GM12878 (cell line): ENCODE data around the gene LAMB1. TPM values are rescaled to one million over a fixed set of nuclear protein-coding genes. Genes with fewer than 3 reads are reported as not detected.

Experiments
- ATAC-seq: fragments of 200-7000 bp; cut with Tn5 transposase; 3 replicates; pipeline ENCODE4 v1.9.1; 2020; ENCODE audit warnings: mild to moderate bottlenecking, moderate library complexity
- BruUV-seq: library from RNA; stranded (reverse); fragments of 400-500 nt; replicated peaks from 2 replicates; lab custom pipeline; 2021; lab: Mats Ljungman, UMichigan
- CTCF ChIA-PET: fragments of 300-600 bp; sonication (Branson Sonifier 250); formaldehyde crosslinking; extraction: SDS; loops from one replicate; lab custom pipeline; 2021; ENCODE audit warnings: inconsistent platforms; lab: Yijun Ruan, JAX
- POLR2A ChIA-PET: fragments of 350-600 bp; formaldehyde crosslinking; extraction: SDS; loops from one replicate; lab custom pipeline; 2021; ENCODE audit warnings: inconsistent platforms; lab: Charles Lee
- RAD21 ChIA-PET: fragments of 300-600 bp; sonication (Branson Sonifier 250); formaldehyde crosslinking; loops from one replicate; lab custom pipeline; 2023; ENCODE audit warnings: antibody characterized with exemption; ENCODE audit not compliant: unreplicated experiment; lab: Charles Lee
- SMC1A ChIA-PET: fragments of 300-600 bp; sonication (Branson Sonifier 250); formaldehyde crosslinking; loops from one replicate; lab custom pipeline; 2023; ENCODE audit not compliant: unreplicated experiment, uncharacterized antibody; lab: Charles Lee
- DNase-seq: peaks from one replicate; pipeline ENCODE4 v3.0.0-alpha.2; 2011; ENCODE audit warnings: low read depth, low spot score
- FAIRE-seq: peaks from 3 replicates; lab custom pipeline; 2011; peaks lifted over from hg19 to GRCh38; lab: Jason Lieb, UNC
- H2AFZ ChIP-seq: 2 replicates; pipeline ENCODE4 v1.6.0; 2011; ENCODE audit warnings: low read depth, low read length, control low read depth; ENCODE audit not compliant: control insufficient read depth
- H3K27ac ChIP-seq: 2 replicates; pipeline ENCODE4 v1.5.1; 2011; ENCODE audit warnings: control low read depth; ENCODE audit not compliant: control insufficient read depth, insufficient read depth
- H3K27me3 ChIP-seq, 2 experiments: replicated peaks in 1 of 2; 2 replicates each; pipeline versions ENCODE4 v1.6.0 to v1.6.1; 2011; ENCODE audit warnings: low read length in 1 of 2; ENCODE audit not compliant: control insufficient read depth in 2 of 2, insufficient read depth in 2 of 2
- H3K36me3 ChIP-seq, 2 experiments: 2 replicates each; pipeline ENCODE4 v1.5.1; 2011; ENCODE audit warnings: low read length in 1 of 2; ENCODE audit not compliant: control insufficient read depth in 2 of 2, insufficient read depth in 2 of 2
- H3K4me1 ChIP-seq: 2 replicates; pipeline ENCODE4 v1.6.1; 2011; ENCODE audit warnings: mild to moderate bottlenecking, low read length, moderate library complexity, mixed read lengths; ENCODE audit not compliant: control insufficient read depth, insufficient read depth
- H3K4me2 ChIP-seq: 2 replicates; pipeline ENCODE4 v1.6.0; 2011; ENCODE audit warnings: control low read depth; ENCODE audit not compliant: control insufficient read depth, insufficient read depth
- H3K4me3 ChIP-seq: fragments of 200-600 bp; sonication (generic); 2 replicates; pipeline ENCODE4 v1.5.1; 2016
- H3K79me2 ChIP-seq: 2 replicates; pipeline ENCODE4 v1.6.0; 2011; ENCODE audit warnings: low read length; ENCODE audit not compliant: control insufficient read depth, insufficient read depth
- H3K9ac ChIP-seq: 2 replicates; pipeline ENCODE4 v1.8.0; 2011; ENCODE audit warnings: low read length, control low read depth, mixed read lengths; ENCODE audit not compliant: control insufficient read depth, insufficient read depth
- H3K9me3 ChIP-seq: replicated peaks from 3 replicates; pipeline ENCODE4 v1.5.1; 2011; ENCODE audit warnings: mild to moderate bottlenecking, low read length; ENCODE audit not compliant: control insufficient read depth, insufficient read depth
- H4K20me1 ChIP-seq: 2 replicates; pipeline ENCODE4 v1.6.0; 2011; ENCODE audit not compliant: control insufficient read depth, insufficient read depth
- CBFB ChIP-seq: IDR thresholded peaks from 2 replicates; pipeline ENCODE4 v1.6.1; 2016; ENCODE audit warnings: antibody characterized with exemption, low read depth
- CHD1 ChIP-seq: IDR thresholded peaks from 2 replicates; pipeline ENCODE4 v1.6.1; 2012; ENCODE audit warnings: low read depth, low read length, improper control_type of control experiment
- IRF5 ChIP-seq: fragments of 450-650 bp; IDR thresholded peaks from 2 replicates; pipeline ENCODE4 v1.6.1; 2017; ENCODE audit warnings: borderline replicate concordance
- KLF5 ChIP-seq: fragments of 450-650 bp; IDR thresholded peaks from 2 replicates; pipeline ENCODE4 v1.6.1; 2014; ENCODE audit warnings: mild to moderate bottlenecking; ENCODE audit not compliant: partially characterized antibody
- POLR2A ChIP-seq: IDR thresholded peaks from 2 replicates; pipeline ENCODE4 v1.6.1; 2011; ENCODE audit warnings: low read depth, mild to moderate bottlenecking, low read length
- SUZ12 ChIP-seq: fragments of 200-600 bp; sonication (generic); IDR thresholded peaks from one replicate; pipeline ENCODE4 v1.6.1; 2018; ENCODE audit warnings: antibody characterized with exemption, mild to moderate bottlenecking; ENCODE audit not compliant: unreplicated experiment
- YY1 ChIP-seq: IDR thresholded peaks from 2 replicates; pipeline ENCODE4 v1.6.1; 2011; ENCODE audit warnings: low read depth, mild to moderate bottlenecking, low read length
- WGBS: methylation state at CpG from one replicate; pipeline ENCODE4 v1.1.6; 2016; ENCODE audit warnings: low lambda C conversion rate; ENCODE audit not compliant: insufficient replicate concordance, insufficient coverage; ENCODE audit errors: missing lambda C conversion rate; 5-methylcytosine and 5-hydroxymethylcytosine counted together
- in situ Hi-C: fragments of 300-500 bp; cut with MboI; formaldehyde crosslinking; loops from 9 replicates; pipeline ENCODE4 v1.14.3; 2018; ENCODE audit warnings: mixed read lengths
- intact Hi-C: fragments of 100-400 bp; cut with micrococcal nuclease; formaldehyde crosslinking; loops from one replicate; pipeline ENCODE4 v1.14.2; 2022; ENCODE audit not compliant: unreplicated experiment
- polyA plus RNA-seq, 11 experiments: library from polyadenylated mRNA; depleted of rRNA in 4 of 11; unstranded in 6 of 11; stranded (reverse) in 5 of 11; fragments of >200 nt; fragmentation: Nextera tagmentation in 4 of 11; fragmentation: Illumina TruSeq in 1 of 11; extraction: Ambion mirVana in 4 of 11; extraction: Trizol in 1 of 11; gene quantifications; 1 replicate in 1 of 11; 2 replicates in 10 of 11; pipeline versions ENCODE4 v1.2.1 to v1.2.3, GENCODE V29; 2011 to 2016; ENCODE audit warnings: inconsistent platforms in 2 of 11, missing spikeins in 2 of 11, low read depth in 1 of 11
- total RNA-seq, 4 experiments: library from RNA; depleted of rRNA in 3 of 4; stranded (reverse); fragments of >200 nt in 3 of 4; fragmentation: Illumina TruSeq in 1 of 4; extraction: Trizol in 1 of 4; gene quantifications; 2 replicates each; pipeline versions ENCODE4 v1.2.1 to v1.2.3, GENCODE V29; 2013 to 2021

LAMB1 gene
- total and polyA plus RNA-seq, 10 of the 15 experiments (the other 5 are each of a cell fraction or from before 2014, with no cell fraction given): 0.05 to 2.2 (median 1.2) TPM; not detected in 4

- H3K27me3 ChIP-seq: no peaks in the 10 kb centered on the region
- no peak overlapping the region for H3K9ac ChIP-seq
- peaks cover 3% of the 10 kb centered on the region for H3K79me2 ChIP-seq
- peaks cover 13% of the 10 kb centered on the region for H3K4me1 ChIP-seq
- intact Hi-C loops: no loop called here
- FAIRE-seq (no peak), ATAC-seq (no peak), DNase-seq (no peak)
- in situ Hi-C loops: no loop called here
- ChIA-PET POLR2A (interaction anchor here (1.0 kb wide), 1 partner anchor 27 kb away, joined by 3 read pairs; no protein-coding TSS in a partner anchor), CTCF (interaction anchor here (1.6 kb wide), 1 partner anchor 229 kb away, joined by 4 read pairs; no protein-coding TSS in a partner anchor), RAD21 (no interaction called here), SMC1A (interaction anchor here (0.9 kb wide), 1 partner anchor 581 kb away, joined by 3 read pairs; no protein-coding TSS in a partner anchor)
- BruUV-seq: no TSS peak
- no peak overlapping the region for H3K4me2 ChIP-seq
- 96% methylated on average over 2 of the region's 2 CpGs for WGBS
- no peak overlapping the region for H3K4me3 ChIP-seq
- peaks cover 6 to 21% of the 10 kb centered on the region in 2 experiments for H3K36me3 ChIP-seq
- no peak overlapping the region for H2AFZ ChIP-seq
- TF ChIP-seq CBFB (no peak), KLF5 (no peak), YY1 (no peak), IRF5 (no peak), SUZ12 (no peak), CHD1 (no peak), POLR2A (no peak)
- no peaks in the 10 kb centered on the region for H4K20me1 ChIP-seq
- no peaks in the 10 kb centered on the region; the same call in 1 of the 3 replicates for H3K9me3 ChIP-seq
- no peak overlapping the region for H3K27ac ChIP-seq
Observed at GRCh38 chr7:107915541-107915940, 87.4 kb downstream of the LAMB1 start.
